ENCODE results near the gene ABI2.

GRCh38 chr2:203431391-203432185, 103.4 kb downstream of the ABI2 start:
- TF ChIP-seq CTCF (conservative IDR thresholded peaks at IDR 0.05 in 1 of 2, IDR thresholded peaks at IDR 0.05 in 1 of 2; ENCODE audit: extremely low read depth in 1 of 2, insufficient read depth in 1 of 2, low read depth in 1 of 2, low read length in 2 of 2) (no peak), EZH2 (IDR thresholded peaks at IDR 0.05; ENCODE audit: borderline replicate concordance, low read length) (no peak)
